Body of pancreas (tissue), 4 donors: ENCODE data around the gene EXD3.

ENCODE experiments used
- POLR2A ChIP-seq, 3 donors: fragments of 450-650 bp; IDR thresholded peaks; one replicate each; pipeline ENCODE4 v1.6.1; 2016; ENCODE audit warnings: antibody characterized with exemption in 3 of 3, mild to moderate bottlenecking in 2 of 3
- TF ChIP-seq, protein P1 (sequence below), 7 experiments: fragments of 450-650 bp in 4 of 7; fragments of 200-600 bp in 3 of 7; sonication (generic) in 3 of 7; IDR thresholded peaks; one replicate each; pipeline ENCODE4 v1.5.1; 2016 to 2019; ENCODE audit warnings: antibody characterized with exemption in 7 of 7

GRCh38 chr9:137423514-137424291, 741 bp upstream of the EXD3 start:
- TF ChIP-seq, protein P1, sequence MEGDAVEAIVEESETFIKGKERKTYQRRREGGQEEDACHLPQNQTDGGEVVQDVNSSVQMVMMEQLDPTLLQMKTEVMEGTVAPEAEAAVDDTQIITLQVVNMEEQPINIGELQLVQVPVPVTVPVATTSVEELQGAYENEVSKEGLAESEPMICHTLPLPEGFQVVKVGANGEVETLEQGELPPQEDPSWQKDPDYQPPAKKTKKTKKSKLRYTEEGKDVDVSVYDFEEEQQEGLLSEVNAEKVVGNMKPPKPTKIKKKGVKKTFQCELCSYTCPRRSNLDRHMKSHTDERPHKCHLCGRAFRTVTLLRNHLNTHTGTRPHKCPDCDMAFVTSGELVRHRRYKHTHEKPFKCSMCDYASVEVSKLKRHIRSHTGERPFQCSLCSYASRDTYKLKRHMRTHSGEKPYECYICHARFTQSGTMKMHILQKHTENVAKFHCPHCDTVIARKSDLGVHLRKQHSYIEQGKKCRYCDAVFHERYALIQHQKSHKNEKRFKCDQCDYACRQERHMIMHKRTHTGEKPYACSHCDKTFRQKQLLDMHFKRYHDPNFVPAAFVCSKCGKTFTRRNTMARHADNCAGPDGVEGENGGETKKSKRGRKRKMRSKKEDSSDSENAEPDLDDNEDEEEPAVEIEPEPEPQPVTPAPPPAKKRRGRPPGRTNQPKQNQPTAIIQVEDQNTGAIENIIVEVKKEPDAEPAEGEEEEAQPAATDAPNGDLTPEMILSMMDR (IDR thresholded peaks at IDR 0.05), result no peak
- TF ChIP-seq POLR2A (IDR thresholded peaks at IDR 0.05), result peak in 2 of 3 donors; percentile 23 to 25
